OCI-LY1 (cell line): ENCODE data around the gene ROBO4.

Source experiments
- H2AFZ ChIP-seq: fragments of 200-600 bp; sonication (generic), shearing (Covaris generic); 2 replicates; pipeline ENCODE4 v1.6.0; 2014; ENCODE audit warnings: antibody characterized with exemption, mild to moderate bottlenecking, low read length
- H3F3A ChIP-seq: fragments of 200-600 bp; sonication (generic), shearing (Covaris generic); 2 replicates; pipeline ENCODE4 v1.6.0; 2014; ENCODE audit warnings: mild to moderate bottlenecking, antibody characterized with exemption, low read length, moderate library complexity; ENCODE audit not compliant: insufficient read depth
- H3K27ac ChIP-seq: fragments of 200-600 bp; sonication (generic); 2 replicates; pipeline ENCODE4 v1.5.1; 2014; ENCODE audit warnings: low read length, mixed run types, mild to moderate bottlenecking, low read depth; ENCODE audit not compliant: poor library complexity, severe bottlenecking
- H3K27me3 ChIP-seq: fragments of 200-600 bp; sonication (generic); 2 replicates; pipeline ENCODE4 v1.6.0; 2014; ENCODE audit warnings: antibody characterized with exemption, mild to moderate bottlenecking, low read length, moderate library complexity; ENCODE audit not compliant: insufficient read depth
- H3K36me3 ChIP-seq: fragments of 200-600 bp; sonication (generic); 2 replicates; pipeline ENCODE4 v1.6.1; 2014; ENCODE audit warnings: mild to moderate bottlenecking, antibody characterized with exemption, low read length, moderate library complexity, mixed read lengths; ENCODE audit not compliant: insufficient read depth
- H3K4me1 ChIP-seq: fragments of 200-600 bp; sonication (generic); 2 replicates; pipeline ENCODE4 v1.5.1; 2014; ENCODE audit warnings: mild to moderate bottlenecking, low read length, moderate library complexity; ENCODE audit not compliant: insufficient read depth, severe bottlenecking
- H3K4me2 ChIP-seq: fragments of 200-600 bp; sonication (generic), shearing (Covaris generic); 2 replicates; pipeline ENCODE4 v1.6.1; 2014; ENCODE audit warnings: low read length
- H3K4me3 ChIP-seq: fragments of 200-600 bp; sonication (generic); 2 replicates; pipeline ENCODE4 v1.5.1; 2014; ENCODE audit warnings: low read length, low read depth, mild to moderate bottlenecking, mixed read lengths; ENCODE audit not compliant: poor library complexity, severe bottlenecking
- H3K79me2 ChIP-seq: fragments of 200-600 bp; shearing (Covaris generic); 2 replicates; pipeline ENCODE4 v1.6.1; 2016; ENCODE audit warnings: mixed run types, low read length, mixed read lengths; ENCODE audit not compliant: insufficient read depth
- H3K9ac ChIP-seq: fragments of 200-600 bp; sonication (generic), shearing (Covaris generic); 2 replicates; pipeline ENCODE4 v1.6.1; 2014; ENCODE audit warnings: mild to moderate bottlenecking, low read length, mixed read lengths
- H3K9me2 ChIP-seq: fragments of 200-600 bp; sonication (generic), shearing (Covaris generic); 2 replicates; pipeline ENCODE4 v1.6.1; 2014; ENCODE audit warnings: low read depth, mild to moderate bottlenecking, low read length, mixed read lengths
- H3K9me3 ChIP-seq: fragments of 200-600 bp; shearing (Covaris generic); 2 replicates; pipeline ENCODE4 v1.6.1; 2014; ENCODE audit warnings: low read length, mixed read lengths
- H4K20me1 ChIP-seq: fragments of 200-600 bp; sonication (generic), shearing (Covaris generic); 2 replicates; pipeline ENCODE4 v1.6.0; 2016; ENCODE audit warnings: mild to moderate bottlenecking, low read length; ENCODE audit not compliant: insufficient read depth
- CTCF ChIP-seq: fragments of 200-600 bp; sonication (generic), shearing (Covaris generic); IDR thresholded peaks from 2 replicates; pipeline ENCODE4 v1.5.1; 2017; ENCODE audit warnings: mild to moderate bottlenecking, antibody characterized with exemption, low read length, moderate library complexity, mixed read lengths
- EZH2 ChIP-seq: fragments of 200-600 bp; sonication (generic), shearing (Covaris generic); IDR thresholded peaks from 2 replicates; pipeline ENCODE4 v1.8.0; 2017; ENCODE audit warnings: borderline replicate concordance, mixed run types, mild to moderate bottlenecking, antibody characterized with exemption, low read length, moderate library complexity, mixed read lengths

The ROBO4 gene

GRCh38 chr11:124864892-124865180, 32.8 kb downstream of the ROBO4 start:
- Histone ChIP-seq H3K79me2 (no peaks in the 10 kb centered on the region), H3K27ac (no peak overlapping the region), H3K27me3 (no peaks in the 10 kb centered on the region), H3K4me3 (no peak overlapping the region), H4K20me1 (no peaks in the 10 kb centered on the region), H3K4me2 (no peak overlapping the region), H3K9me3 (no peaks in the 10 kb centered on the region), H3K9ac (no peak overlapping the region), H3K9me2 (no peaks in the 10 kb centered on the region), H3K36me3 (no peaks in the 10 kb centered on the region), H3F3A (no peaks in the 10 kb centered on the region), H3K4me1 (no peaks in the 10 kb centered on the region), H2AFZ (no peak overlapping the region)
- TF ChIP-seq EZH2 (no peak), CTCF (no peak)

DNA sequence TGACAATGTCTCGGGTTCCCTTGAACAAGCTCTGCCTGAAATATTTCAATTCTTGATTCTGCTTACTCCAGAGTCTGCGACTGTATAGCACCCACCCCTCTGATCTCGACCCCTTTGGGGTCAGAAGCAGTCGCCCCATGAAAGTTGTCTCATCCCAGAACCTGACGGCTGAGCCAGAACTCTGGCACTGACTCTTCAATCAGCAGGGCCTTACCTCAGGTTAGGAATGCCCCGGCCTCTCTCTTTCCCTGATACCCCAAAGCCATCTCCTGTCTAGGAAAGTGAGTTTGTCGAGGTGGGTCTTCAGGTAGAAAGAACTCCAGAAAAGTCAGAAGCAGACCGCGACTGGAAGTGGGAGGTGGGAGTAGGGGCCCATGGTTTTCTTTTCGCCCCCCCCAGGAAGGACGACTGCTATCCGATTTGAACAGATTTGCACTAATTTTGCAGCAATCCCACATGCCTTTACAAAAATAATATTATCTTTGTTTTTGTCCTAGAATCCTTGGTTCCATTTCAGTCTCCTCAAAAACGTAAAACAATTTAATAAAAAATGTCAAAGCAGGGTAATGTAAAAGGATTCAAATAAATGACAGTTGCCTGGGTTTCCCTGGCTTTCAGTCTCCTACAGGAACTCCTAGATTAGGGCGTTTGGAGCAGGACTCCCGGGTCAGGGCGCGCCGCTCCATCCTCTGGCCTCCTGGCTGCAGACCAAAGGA, 33.3 kb downstream of the ROBO4 start:
- H3K4me3 ChIP-seq, result no peak overlapping the region
- no peak overlapping the region for H3K9ac ChIP-seq
- H4K20me1 ChIP-seq, result no peaks in the 10 kb centered on the region
- H3K27ac ChIP-seq, result no peak overlapping the region
- no peaks in the 10 kb centered on the region for H3K9me3 ChIP-seq
- H3K4me2 ChIP-seq, result no peak overlapping the region
- no peaks in the 10 kb centered on the region for H3K4me1 ChIP-seq
- TF ChIP-seq CTCF (no peak), EZH2 (no peak)
- no peaks in the 10 kb centered on the region for H3K79me2 ChIP-seq
- no peak overlapping the region for H2AFZ ChIP-seq
- no peaks in the 10 kb centered on the region for H3K27me3 ChIP-seq
- no peaks in the 10 kb centered on the region for H3K9me2 ChIP-seq
- no peaks in the 10 kb centered on the region for H3F3A ChIP-seq
- no peaks in the 10 kb centered on the region for H3K36me3 ChIP-seq

DNA sequence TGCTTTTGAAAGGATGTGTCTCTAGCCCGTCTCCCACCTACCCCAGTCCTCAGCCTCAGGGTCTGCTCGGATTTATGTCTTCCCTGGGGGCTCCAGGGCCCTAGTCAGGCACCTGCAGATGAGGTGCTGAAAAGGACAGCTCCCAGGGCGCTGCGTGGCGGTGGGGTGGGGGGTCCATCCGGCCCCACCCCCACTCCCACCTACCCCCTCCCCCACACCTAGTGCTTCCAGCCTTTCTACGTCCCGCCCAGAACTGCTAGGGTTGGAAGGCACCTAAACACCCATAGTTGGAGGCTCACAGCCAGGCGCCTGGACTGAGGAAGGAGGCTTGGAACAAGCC, 33.9 kb downstream of the ROBO4 start:
- TF ChIP-seq EZH2 (no peak), CTCF (no peak)
- Histone ChIP-seq H3K27ac (no peak overlapping the region), H3K4me3 (no peak overlapping the region), H3F3A (no peaks in the 10 kb centered on the region), H3K79me2 (no peaks in the 10 kb centered on the region), H3K9me2 (no peaks in the 10 kb centered on the region), H3K36me3 (no peaks in the 10 kb centered on the region), H3K9ac (no peak overlapping the region), H2AFZ (no peak overlapping the region), H3K4me1 (no peaks in the 10 kb centered on the region), H4K20me1 (no peaks in the 10 kb centered on the region), H3K4me2 (no peak overlapping the region), H3K9me3 (no peaks in the 10 kb centered on the region), H3K27me3 (no peaks in the 10 kb centered on the region)
